HG03442 (cell line): ENCODE results near the gene TLCD3B.

Source experiments
- ATAC-seq: cut with Tn5 transposase; IDR thresholded peaks from one replicate; pipeline ENCODE4 v1.9.1; 2021; ENCODE audit warnings: mild to moderate bottlenecking, moderate library complexity; ENCODE audit not compliant: unreplicated experiment

TLCD3B gene

DNA sequence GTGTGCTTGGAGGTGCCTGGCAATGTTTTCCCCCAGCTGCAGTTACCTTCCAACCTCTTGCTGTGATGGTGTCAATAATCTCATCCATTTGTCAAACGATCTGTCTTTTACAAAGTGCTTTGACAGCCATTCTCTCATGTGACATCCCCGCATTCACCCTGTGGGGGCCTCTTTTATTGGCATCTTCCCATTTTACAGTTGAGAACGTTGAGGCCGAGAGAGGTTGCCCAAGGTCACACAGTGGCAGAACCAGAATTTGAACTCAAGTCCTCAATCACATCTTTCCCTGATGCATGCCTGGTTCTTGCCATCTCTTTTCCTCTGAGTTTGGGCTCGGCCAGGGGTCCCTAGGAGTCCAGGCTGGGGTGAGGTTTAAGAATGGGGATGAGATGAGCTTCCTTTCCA, 55.9 kb downstream of the TLCD3B start:
- no peak for ATAC-seq
